ENCODE data around the gene KIAA1671. TPM values are rescaled to one million over a fixed set of nuclear protein-coding genes. Genes with fewer than 3 reads are reported as not detected.

Gene KIAA1671
- polyA plus RNA-seq, 3 donors: not detected

DNA sequence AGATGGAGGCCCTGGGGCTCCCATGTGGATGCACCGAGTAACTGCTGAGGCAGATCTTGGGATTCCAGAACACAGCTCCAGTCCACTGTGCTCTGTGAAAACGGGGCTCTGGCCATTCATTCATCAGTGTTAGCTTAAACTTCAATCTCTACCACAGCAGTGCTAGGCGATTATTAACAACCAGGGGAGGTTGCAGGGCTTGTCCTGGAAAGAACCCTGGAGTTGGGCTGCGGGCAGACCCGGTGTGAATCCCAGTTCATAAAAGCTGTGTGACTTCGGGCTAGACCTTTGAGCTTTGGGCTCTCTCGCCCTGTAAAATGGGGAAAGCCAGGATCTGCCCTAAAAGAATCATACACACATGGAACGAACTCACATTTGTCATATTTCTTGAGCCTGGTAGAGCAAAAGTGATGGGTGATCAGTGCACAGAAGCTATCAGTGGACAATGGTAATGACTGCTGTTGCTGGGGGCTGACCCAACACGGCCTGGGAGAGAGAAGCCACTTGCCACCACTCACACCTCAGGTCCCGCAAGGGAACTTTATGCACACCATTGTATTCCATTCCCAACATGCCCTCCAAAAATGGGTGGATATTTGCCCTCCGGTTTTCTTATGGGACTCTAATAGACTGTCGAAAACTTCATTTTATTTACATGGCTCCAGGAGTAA is 231.6 kb downstream of the KIAA1671 start:
- Mint-ChIP-seq H3K4me1 (no peaks in the 10 kb centered on the region), H3K27ac (no peak overlapping the region), H3K9me3 (peaks cover 4 to 24% (median 12%) of the 10 kb centered on the region in 7 donors), H3K4me3 (no peak overlapping the region), H3K36me3 (no peaks in the 10 kb centered on the region), H3K27me3 (ENCODE audit: low read depth in 3 of 3) (peaks cover 0 to 5% (median 2%) of the 10 kb centered on the region in 3 donors)
- Histone ChIP-seq H3K79me2 (ENCODE audit: insufficient read depth, low read length) (no peaks in the 10 kb centered on the region), H3K9ac (ENCODE audit: insufficient read depth, low read length, poor library complexity, severe bottlenecking) (no peak overlapping the region), H3K9me3 (replicated peaks in 1 of 2; ENCODE audit: control insufficient read depth in 1 of 2, insufficient read depth in 1 of 2, low read length in 2 of 2) (peaks cover 7 to 15% of the 10 kb centered on the region in 2 donors), H2AFZ (ENCODE audit: insufficient read depth, low read depth, low read length, poor library complexity, severe bottlenecking) (no peak overlapping the region), H4K20me1 (ENCODE audit: insufficient read depth, low read length) (no peaks in the 10 kb centered on the region), H3K4me3 (replicated peaks in 1 of 3; ENCODE audit: low read depth in 2 of 3, low read length in 3 of 3) (no peak overlapping the region), H3K36me3 (replicated peaks in 1 of 2; ENCODE audit: control insufficient read depth in 1 of 2, insufficient read depth in 2 of 2, low read length in 2 of 2) (no peaks in the 10 kb centered on the region), H3K4me2 (replicated peaks; ENCODE audit: extremely low read depth, low read length, poor library complexity, severe bottlenecking) (no peak overlapping the region), H3K27me3 (ENCODE audit: control insufficient read depth in 2 of 2, insufficient read depth in 2 of 2, low read length in 2 of 2) (no peaks in the 10 kb centered on the region), H3K4me1 (ENCODE audit: control insufficient read depth in 1 of 2, insufficient read depth in 2 of 2, low read length in 2 of 2) (no peaks in the 10 kb centered on the region), H3K27ac (ENCODE audit: low read depth in 1 of 2, low read length in 2 of 2) (no peak overlapping the region)
- DNase-seq: no peak
- intact Hi-C loops (cut with micrococcal nuclease): no loop called here
- TF ChIP-seq, protein P1, sequence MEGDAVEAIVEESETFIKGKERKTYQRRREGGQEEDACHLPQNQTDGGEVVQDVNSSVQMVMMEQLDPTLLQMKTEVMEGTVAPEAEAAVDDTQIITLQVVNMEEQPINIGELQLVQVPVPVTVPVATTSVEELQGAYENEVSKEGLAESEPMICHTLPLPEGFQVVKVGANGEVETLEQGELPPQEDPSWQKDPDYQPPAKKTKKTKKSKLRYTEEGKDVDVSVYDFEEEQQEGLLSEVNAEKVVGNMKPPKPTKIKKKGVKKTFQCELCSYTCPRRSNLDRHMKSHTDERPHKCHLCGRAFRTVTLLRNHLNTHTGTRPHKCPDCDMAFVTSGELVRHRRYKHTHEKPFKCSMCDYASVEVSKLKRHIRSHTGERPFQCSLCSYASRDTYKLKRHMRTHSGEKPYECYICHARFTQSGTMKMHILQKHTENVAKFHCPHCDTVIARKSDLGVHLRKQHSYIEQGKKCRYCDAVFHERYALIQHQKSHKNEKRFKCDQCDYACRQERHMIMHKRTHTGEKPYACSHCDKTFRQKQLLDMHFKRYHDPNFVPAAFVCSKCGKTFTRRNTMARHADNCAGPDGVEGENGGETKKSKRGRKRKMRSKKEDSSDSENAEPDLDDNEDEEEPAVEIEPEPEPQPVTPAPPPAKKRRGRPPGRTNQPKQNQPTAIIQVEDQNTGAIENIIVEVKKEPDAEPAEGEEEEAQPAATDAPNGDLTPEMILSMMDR (IDR thresholded peaks at IDR 0.05): no peak
- 84% methylated on average over 8 of the region's 12 CpGs for WGBS (ENCODE audit: insufficient coverage)

DNA sequence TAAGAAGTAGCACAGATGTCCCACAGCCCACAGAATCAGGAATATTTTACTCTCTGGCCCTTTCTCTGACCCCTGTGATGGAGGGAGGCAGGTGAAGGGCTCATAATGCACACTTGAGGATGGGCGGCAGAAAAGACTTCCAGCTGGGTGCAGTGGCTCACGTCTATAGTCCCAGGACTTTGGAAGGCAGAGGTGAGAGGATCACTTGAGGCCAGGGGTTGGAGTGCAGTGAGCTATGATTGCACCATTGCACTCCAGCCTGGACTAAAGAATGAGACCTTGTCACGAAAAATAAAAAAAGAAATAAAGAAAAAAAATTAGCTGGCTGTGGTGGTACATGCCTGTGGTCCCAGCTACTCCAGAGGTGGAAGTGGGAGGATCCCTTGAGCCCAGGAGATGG is 233.6 kb downstream of the KIAA1671 start:
- no peaks in the 10 kb centered on the region for H3K9me3 ChIP-seq (replicated peaks in 1 of 2; ENCODE audit: control insufficient read depth in 1 of 2, insufficient read depth in 1 of 2, low read length in 2 of 2)
- H3K27me3 ChIP-seq (ENCODE audit: control insufficient read depth in 2 of 2, insufficient read depth in 2 of 2, low read length in 2 of 2): no peaks in the 10 kb centered on the region
- H3K79me2 ChIP-seq (ENCODE audit: insufficient read depth, low read length): no peaks in the 10 kb centered on the region
- TF ChIP-seq, protein P1 (IDR thresholded peaks at IDR 0.05): no peak
- WGBS (ENCODE audit: insufficient coverage): 100% methylated on average over 3 of the region's 3 CpGs
- H3K9me3 Mint-ChIP-seq: peaks cover 0 to 5% (median 0%) of the 10 kb centered on the region in 7 donors
- no peak overlapping the region for H3K4me3 Mint-ChIP-seq
- no peak for DNase-seq
- H3K9ac ChIP-seq (ENCODE audit: insufficient read depth, low read length, poor library complexity, severe bottlenecking): no peak overlapping the region
- H4K20me1 ChIP-seq (ENCODE audit: insufficient read depth, low read length): no peaks in the 10 kb centered on the region
- H3K27ac ChIP-seq (ENCODE audit: low read depth in 1 of 2, low read length in 2 of 2): no peak overlapping the region
- H2AFZ ChIP-seq (ENCODE audit: insufficient read depth, low read depth, low read length, poor library complexity, severe bottlenecking): no peak overlapping the region
- intact Hi-C loops (cut with micrococcal nuclease): no loop called here
- no peaks in the 10 kb centered on the region for H3K36me3 Mint-ChIP-seq
- H3K27ac Mint-ChIP-seq: no peak overlapping the region
- no peaks in the 10 kb centered on the region for H3K4me1 ChIP-seq (ENCODE audit: control insufficient read depth in 1 of 2, insufficient read depth in 2 of 2, low read length in 2 of 2)
- H3K4me2 ChIP-seq (replicated peaks; ENCODE audit: extremely low read depth, low read length, poor library complexity, severe bottlenecking): no peak overlapping the region
- peaks cover 0 to 3% (median 2%) of the 10 kb centered on the region in 3 donors for H3K27me3 Mint-ChIP-seq (ENCODE audit: low read depth in 3 of 3)
- no peaks in the 10 kb centered on the region for H3K36me3 ChIP-seq (replicated peaks in 1 of 2; ENCODE audit: control insufficient read depth in 1 of 2, insufficient read depth in 2 of 2, low read length in 2 of 2)
- H3K4me3 ChIP-seq (replicated peaks in 1 of 3; ENCODE audit: low read depth in 2 of 3, low read length in 3 of 3): no peak overlapping the region
- H3K4me1 Mint-ChIP-seq: no peaks in the 10 kb centered on the region

Data from CD14-positive monocyte (primary cell).